ENCODE results near the gene DYNLT4. TPM values are rescaled to one million over a fixed set of nuclear protein-coding genes. Genes with fewer than 3 reads are reported as not detected.

DYNLT4 gene
- not detected for total RNA-seq

GRCh38 chr1:44806704-44807363, at the start of gene DYNLT4:
DYNLT4 (minus strand) TSS chr1:44807351; CDS start chr1:44806668, 683 bp downstream.

DNA sequence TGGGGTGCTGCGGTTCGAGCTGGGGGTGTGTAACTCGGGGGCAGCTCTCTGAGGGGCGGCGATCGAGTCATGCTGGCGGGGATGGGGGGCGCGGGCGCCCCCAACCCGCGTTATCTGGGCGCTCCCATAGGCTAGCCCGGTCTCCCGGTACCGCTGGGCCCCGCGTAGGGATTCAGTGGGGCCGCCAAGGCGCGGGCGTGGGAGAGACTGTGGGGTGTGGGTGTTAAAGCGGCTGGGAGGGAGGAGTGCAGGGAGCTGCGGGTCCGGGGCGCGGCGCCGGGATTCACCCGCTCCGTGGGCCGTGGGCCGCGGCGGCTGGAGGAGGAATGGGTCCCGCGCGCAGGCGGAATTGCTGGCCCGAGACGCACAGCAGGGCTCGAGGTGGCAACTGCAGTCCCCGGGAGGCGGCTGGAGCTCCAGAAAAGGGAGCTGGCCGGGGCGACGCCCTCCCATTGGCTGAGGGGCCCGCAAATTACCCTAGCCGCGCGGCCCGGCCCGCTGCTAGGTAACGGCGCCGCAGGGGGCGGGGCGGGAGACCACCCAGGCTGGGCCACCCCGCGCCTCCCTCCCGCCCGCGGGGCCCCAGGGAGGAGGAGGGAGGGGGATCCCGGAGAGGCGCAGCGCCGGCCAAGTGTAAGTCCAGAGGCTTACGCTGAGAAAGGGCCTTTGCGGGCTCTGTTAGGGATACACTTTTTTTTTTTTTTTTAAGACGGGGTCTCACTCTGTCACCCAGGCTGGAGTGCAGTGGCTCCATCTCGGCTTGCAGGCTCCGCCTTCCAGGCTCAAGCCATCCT, 35.9 kb upstream of the DYNLT4 start, which contains the start of gene PTCH2:
PTCH2 (minus strand) TSS at position 392 of the 794 bp plus-strand sequence; CDS start at position 71, 321 bp downstream.

GRCh38 chr1:44808063-44808937, 1.1 kb upstream of the DYNLT4 start, which contains the start of gene BTBD19:
BTBD19 (plus strand) TSS chr1:44808523; CDS start chr1:44808821, 298 bp downstream.

DNA sequence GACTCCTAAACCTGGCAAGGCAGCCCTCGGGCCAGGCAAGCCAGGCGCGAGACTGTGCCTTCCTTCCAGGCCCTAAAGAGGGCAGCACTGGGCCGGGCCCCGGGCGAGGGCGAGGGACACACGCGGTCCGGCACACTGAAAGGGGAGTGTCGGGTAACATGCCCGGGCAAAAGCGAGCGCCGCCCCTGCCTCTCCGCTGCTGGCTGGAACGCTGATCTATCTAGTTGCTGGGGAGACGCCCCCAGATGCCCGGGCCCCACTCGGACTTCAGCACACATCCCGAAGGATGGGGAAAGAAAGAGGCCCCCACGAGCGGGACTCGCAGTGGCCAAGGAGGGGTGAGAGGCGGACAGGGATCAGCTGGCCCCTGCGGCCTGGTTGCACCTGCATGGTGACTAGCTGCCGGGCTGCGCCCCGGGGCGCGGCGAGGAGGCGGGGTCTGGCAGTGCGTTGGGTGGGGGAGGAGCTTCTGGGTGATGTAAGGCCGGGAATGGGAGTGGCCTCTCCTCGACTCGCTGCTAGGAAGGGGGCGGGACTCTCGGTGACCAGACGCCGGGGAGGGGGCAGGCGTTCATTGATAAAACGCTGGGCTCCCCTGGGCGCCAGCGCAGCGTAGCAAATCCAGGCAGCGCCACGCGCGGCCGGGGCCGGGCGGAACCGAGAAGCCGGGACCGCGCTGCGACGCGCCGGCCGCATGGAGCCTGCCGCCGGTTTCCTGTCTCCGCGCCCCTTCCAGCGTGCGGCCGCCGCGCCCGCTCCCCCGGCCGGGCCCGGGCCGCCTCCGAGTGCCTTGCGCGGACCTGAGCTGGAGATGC, 7.2 kb downstream of the DYNLT4 start, which contains the start of gene PLK3:
PLK3 (plus strand) TSS at position 608 of the 815 bp plus-strand sequence; CDS start at position 695, 87 bp downstream.

DNA sequence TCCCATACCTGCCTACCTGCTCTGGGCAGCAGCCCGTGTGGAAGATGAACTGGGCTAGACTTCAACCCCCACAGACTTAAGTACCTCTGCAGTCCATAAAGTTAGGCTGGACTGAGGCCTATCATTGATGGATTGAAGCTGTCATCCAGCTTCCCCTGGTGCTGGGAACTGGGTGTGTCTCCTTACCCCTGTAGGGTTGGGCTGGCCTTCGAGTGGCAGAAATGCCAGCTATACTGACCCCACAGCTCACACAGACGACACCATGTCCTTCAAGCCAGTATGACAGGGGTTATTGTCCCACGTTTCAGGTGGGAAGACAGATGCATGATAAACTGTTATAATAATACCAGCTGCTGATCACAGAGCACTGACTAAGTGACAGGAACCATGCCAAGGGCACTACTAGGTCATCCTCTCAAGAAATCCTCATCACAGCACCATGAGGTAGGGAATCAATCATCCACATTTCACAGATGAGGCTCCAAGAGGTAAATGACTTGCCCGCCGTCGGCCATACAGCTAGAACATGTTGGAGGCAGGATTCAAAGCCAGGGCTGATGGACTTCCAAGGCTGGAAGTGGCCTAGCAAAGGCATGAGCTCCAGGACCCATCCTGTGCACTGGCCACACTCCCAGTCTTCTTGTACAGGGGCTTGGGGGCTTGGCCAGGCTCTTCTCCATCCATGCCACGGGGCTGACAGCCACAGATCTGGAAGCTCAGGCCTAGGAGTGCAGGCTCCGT, 18.9 kb downstream of the DYNLT4 start, which contains the start of gene BEST4:
BEST4 (minus strand) TSS at position 51 of the 741 bp plus-strand sequence. CDS start 465 bp downstream, outside the sequence.

DNA sequence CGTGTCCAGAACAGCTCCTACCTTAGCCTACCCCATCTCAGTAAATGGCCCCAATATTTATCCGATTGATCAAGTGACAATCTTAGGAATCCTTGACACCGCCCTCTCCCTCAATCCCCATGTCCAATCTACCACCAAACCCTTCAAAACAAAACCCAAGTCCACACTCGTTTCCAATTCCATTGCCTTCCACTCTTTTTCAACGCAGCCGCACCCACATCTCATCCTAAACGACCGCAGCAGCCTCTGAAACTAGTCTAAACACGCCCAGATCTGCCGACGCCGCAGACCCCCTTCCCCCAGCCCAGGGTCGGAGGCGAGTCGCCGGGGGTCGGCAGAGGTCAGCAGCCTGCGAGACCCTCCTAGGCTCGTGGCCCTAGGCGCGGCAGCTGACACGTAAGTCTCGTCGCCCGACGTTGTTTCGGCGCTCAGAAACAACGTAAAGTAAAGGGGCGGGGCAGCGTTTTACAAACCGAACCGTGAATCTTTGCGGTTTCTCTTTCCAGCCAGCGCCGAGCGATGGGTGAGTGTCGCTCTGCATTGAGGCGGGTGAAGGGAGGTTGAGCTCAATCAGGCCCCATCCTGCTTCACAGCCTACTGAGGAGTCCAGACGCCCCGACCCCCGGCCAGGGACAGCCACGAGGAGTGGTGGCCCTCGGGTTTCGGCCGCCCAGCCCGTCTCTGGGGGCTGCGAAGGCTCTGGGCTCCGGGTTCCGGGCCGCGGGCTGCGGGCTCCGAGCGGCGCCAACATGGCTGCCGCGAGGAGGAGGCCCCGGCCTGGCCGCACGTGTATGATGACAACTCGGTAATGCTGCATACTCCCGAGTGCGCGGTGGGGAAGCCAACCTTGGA, 31.8 kb downstream of the DYNLT4 start, which contains the start of gene RPS8:
RPS8 (plus strand) TSS at position 463 of the 852 bp plus-strand sequence; CDS start at position 520, 57 bp downstream.

Other genes starting within 250 kb of the DYNLT4 start
- 9.2 TPM for gene TMEM53, start 132.9 kb downstream of the DYNLT4 start, total RNA-seq
- 6.7 TPM for gene ARMH1, start 132.6 kb downstream of the DYNLT4 start, total RNA-seq
- not detected for gene RNU5D-1, start 76.2 kb downstream of the DYNLT4 start, total RNA-seq
- gene KIF2C, start 67.5 kb downstream of the DYNLT4 start, total RNA-seq: 6.5 TPM
- 1,866 TPM for gene RPS8, start 31.8 kb downstream of the DYNLT4 start, total RNA-seq
- not detected for gene BEST4, start 19.2 kb downstream of the DYNLT4 start, total RNA-seq
- gene PLK3, start 7.0 kb downstream of the DYNLT4 start, total RNA-seq: 8.0 TPM
- 5.7 TPM for gene BTBD19, start 1.2 kb upstream of the DYNLT4 start, total RNA-seq
- 4.6 TPM for gene PTCH2, start 35.9 kb upstream of the DYNLT4 start, total RNA-seq
- 46.6 TPM for gene EIF2B3, start 179.2 kb upstream of the DYNLT4 start, total RNA-seq
- gene HECTD3, start 204.0 kb upstream of the DYNLT4 start, total RNA-seq: 28.5 TPM
- 56.0 TPM for gene UROD, start 204.9 kb upstream of the DYNLT4 start, total RNA-seq

Measured in camera-type eye (tissue), 1 donor.